ENCODE data around the gene MBOAT7. TPM values are rescaled to one million over a fixed set of nuclear protein-coding genes. Genes with fewer than 3 reads are reported as not detected.

The MBOAT7 gene
- total RNA-seq, 1 experiment from 2014 or later, result 100 TPM

- Histone ChIP-seq H3K14ac (ENCODE audit: insufficient read depth, low read length) (no peak overlapping the region), H2BK15ac (ENCODE audit: low read depth, low read length) (no peak overlapping the region), H3K79me1 (ENCODE audit: insufficient read depth, low read depth, low read length, poor library complexity, severe bottlenecking) (no peaks in the 10 kb centered on the region), H3K4ac (ENCODE audit: low read depth, low read length) (no peak overlapping the region), H3K27ac (ENCODE audit: insufficient read length, low read depth, low read length) (no peak overlapping the region), H3K4me2 (ENCODE audit: insufficient read depth, insufficient read length, low read length) (no peak overlapping the region), H3K4me1 (ENCODE audit: insufficient read depth, low read length) (no peaks in the 10 kb centered on the region), H3K27me3 (ENCODE audit: insufficient read depth, low read length) (no peaks in the 10 kb centered on the region), H3K18ac (ENCODE audit: insufficient read length, low read depth, low read length) (no peak overlapping the region), H4K20me1 (ENCODE audit: control insufficient read depth, insufficient read depth, insufficient read length) (no peaks in the 10 kb centered on the region), H3K23ac (ENCODE audit: insufficient read length, low read depth, low read length) (no peak overlapping the region), H2BK120ac (ENCODE audit: low read depth, low read length, poor library complexity, severe bottlenecking) (no peak overlapping the region), H4K8ac (replicated peaks; ENCODE audit: insufficient read length, low read depth, low read length) (no peak overlapping the region), H2BK20ac (ENCODE audit: low read depth, low read length, poor library complexity, severe bottlenecking) (no peak overlapping the region), H3K9me3 (ENCODE audit: control insufficient read depth, low read depth, low read length) (peaks cover 1% of the 10 kb centered on the region), H3K23me2 (ENCODE audit: insufficient read length, low read depth, low read length, poor library complexity, severe bottlenecking) (no peaks in the 10 kb centered on the region), H3K79me2 (ENCODE audit: insufficient read depth, low read length) (no peaks in the 10 kb centered on the region), H4K91ac (ENCODE audit: insufficient read length, low read depth, low read length) (no peak overlapping the region), H2AFZ (ENCODE audit: low read length) (no peak overlapping the region), H2BK5ac (ENCODE audit: insufficient read length, low read length) (no peak overlapping the region), H3T11ph (ENCODE audit: low read length) (no peak overlapping the region), H3K9ac (ENCODE audit: extremely low read depth, insufficient read length, low read length) (no peak overlapping the region), H2AK5ac (ENCODE audit: insufficient read length, low read length) (no peak overlapping the region), H2BK12ac (ENCODE audit: insufficient read length, low read depth, low read length) (no peak overlapping the region), H3K56ac (ENCODE audit: insufficient read length, low read depth, low read length) (no peak overlapping the region), H4K5ac (ENCODE audit: insufficient read length, low read depth, low read length) (no peak overlapping the region)
- Mint-ChIP-seq H3K4me1 (no peaks in the 10 kb centered on the region), H3K36me3 (ENCODE audit: insufficient read depth in 1 of 3, low read depth in 3 of 3) (peaks cover 34 to 79% (median 69%) of the 10 kb centered on the region in 3 experiments; a peak in 6 of 7 replicates), H3K4me3 (no peak overlapping the region), H3K27me3 (ENCODE audit: low read depth) (peaks cover 1% of the 10 kb centered on the region; the same call in 1 of the 2 replicates), H3K27ac (no peak overlapping the region), H3K9me3 (peaks cover 2 to 3% of the 10 kb centered on the region in 2 experiments; a peak in 2 of 5 replicates)
- TF ChIP-seq, protein P1, sequence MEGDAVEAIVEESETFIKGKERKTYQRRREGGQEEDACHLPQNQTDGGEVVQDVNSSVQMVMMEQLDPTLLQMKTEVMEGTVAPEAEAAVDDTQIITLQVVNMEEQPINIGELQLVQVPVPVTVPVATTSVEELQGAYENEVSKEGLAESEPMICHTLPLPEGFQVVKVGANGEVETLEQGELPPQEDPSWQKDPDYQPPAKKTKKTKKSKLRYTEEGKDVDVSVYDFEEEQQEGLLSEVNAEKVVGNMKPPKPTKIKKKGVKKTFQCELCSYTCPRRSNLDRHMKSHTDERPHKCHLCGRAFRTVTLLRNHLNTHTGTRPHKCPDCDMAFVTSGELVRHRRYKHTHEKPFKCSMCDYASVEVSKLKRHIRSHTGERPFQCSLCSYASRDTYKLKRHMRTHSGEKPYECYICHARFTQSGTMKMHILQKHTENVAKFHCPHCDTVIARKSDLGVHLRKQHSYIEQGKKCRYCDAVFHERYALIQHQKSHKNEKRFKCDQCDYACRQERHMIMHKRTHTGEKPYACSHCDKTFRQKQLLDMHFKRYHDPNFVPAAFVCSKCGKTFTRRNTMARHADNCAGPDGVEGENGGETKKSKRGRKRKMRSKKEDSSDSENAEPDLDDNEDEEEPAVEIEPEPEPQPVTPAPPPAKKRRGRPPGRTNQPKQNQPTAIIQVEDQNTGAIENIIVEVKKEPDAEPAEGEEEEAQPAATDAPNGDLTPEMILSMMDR (conservative IDR thresholded peaks at IDR 0.05), result no peak
- WGBS (ENCODE audit: extremely low coverage, insufficient read length, low lambda C conversion rate), result no CpG with 5 or more reads among the region's 20 CpGs
- DNase-seq, result no peak
Observed at GRCh38 chr19:54128441-54128725, 61.0 kb downstream of the MBOAT7 start.

Data from H9 (cell line).